ENCODE measurements around the gene PHETA1. TPM values are rescaled to one million over a fixed set of nuclear protein-coding genes. Genes with fewer than 3 reads are reported as not detected.
A peak's percentile ranks its signal among the peaks of the same experiment; 100 is the strongest.

Gene PHETA1
- total and polyA plus RNA-seq, 2 of the 13 experiments (the other 11 are each of a cell fraction or from before 2014, with no cell fraction given): 11.3 to 20.8 TPM

DNA sequence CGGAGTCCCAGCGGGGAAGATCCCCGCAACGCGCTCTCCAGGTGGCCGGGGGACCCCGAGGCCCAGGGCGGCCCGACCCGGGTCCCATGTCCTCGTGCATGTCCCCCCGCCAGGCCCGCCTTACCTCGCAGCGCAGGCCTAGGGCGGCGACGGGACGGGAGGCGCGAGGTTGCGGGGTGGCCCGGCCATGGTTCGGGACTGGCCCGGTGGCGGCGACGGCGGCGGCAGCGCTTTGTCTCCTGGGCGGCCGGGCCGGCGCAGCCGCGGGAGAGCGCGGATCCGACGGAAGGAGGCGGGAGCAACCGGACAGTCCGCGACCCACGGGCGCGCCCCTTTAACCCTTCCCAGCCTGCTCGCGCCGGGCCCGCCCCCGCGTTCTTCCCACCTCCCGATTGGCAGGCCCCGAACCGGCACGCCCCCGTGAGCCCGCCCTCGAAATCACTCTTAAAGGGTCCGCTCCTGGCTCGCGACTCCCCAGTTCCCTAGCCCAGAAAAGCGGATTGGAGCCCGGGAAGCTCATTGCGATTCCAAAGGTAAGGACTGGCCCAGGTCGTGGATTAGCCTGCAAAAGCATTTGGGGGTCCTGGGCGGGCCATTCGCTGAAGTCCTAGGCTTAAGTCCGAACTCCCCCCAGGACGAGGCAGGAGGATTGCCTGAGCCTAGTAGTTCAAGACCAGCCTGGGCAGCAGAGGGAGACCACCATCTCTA is at the start of gene PHETA1 (continued):
- TF ChIP-seq, protein P1, sequence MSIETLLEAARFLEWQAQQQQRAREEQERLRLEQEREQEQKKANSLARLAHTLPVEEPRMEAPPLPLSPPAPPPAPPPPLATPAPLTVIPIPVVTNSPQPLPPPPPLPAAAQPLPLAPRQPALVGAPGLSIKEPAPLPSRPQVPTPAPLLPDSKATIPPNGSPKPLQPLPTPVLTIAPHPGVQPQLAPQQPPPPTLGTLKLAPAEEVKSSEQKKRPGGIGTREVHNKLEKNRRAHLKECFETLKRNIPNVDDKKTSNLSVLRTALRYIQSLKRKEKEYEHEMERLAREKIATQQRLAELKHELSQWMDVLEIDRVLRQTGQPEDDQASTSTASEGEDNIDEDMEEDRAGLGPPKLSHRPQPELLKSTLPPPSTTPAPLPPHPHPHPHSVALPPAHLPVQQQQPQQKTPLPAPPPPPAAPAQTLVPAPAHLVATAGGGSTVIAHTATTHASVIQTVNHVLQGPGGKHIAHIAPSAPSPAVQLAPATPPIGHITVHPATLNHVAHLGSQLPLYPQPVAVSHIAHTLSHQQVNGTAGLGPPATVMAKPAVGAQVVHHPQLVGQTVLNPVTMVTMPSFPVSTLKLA (IDR thresholded peaks at IDR 0.05): 0 out of 2 replicates have a peak, but pooled peaks have one; percentile 7
- TF ChIP-seq ZNF143 (CRISPR knock-in tag; IDR thresholded peaks at IDR 0.05): no peak
- TF ChIP-seq, protein P2, sequence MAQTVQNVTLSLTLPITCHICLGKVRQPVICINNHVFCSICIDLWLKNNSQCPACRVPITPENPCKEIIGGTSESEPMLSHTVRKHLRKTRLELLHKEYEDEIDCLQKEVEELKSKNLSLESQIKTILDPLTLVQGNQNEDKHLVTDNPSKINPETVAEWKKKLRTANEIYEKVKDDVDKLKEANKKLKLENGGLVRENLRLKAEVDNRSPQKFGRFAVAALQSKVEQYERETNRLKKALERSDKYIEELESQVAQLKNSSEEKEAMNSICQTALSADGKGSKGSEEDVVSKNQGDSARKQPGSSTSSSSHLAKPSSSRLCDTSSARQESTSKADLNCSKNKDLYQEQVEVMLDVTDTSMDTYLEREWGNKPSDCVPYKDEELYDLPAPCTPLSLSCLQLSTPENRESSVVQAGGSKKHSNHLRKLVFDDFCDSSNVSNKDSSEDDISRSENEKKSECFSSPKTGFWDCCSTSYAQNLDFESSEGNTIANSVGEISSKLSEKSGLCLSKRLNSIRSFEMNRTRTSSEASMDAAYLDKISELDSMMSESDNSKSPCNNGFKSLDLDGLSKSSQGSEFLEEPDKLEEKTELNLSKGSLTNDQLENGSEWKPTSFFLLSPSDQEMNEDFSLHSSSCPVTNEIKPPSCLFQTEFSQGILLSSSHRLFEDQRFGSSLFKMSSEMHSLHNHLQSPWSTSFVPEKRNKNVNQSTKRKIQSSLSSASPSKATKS (CRISPR knock-in tag; IDR thresholded peaks at IDR 0.05): no peak
- TF ChIP-seq, protein P3, sequence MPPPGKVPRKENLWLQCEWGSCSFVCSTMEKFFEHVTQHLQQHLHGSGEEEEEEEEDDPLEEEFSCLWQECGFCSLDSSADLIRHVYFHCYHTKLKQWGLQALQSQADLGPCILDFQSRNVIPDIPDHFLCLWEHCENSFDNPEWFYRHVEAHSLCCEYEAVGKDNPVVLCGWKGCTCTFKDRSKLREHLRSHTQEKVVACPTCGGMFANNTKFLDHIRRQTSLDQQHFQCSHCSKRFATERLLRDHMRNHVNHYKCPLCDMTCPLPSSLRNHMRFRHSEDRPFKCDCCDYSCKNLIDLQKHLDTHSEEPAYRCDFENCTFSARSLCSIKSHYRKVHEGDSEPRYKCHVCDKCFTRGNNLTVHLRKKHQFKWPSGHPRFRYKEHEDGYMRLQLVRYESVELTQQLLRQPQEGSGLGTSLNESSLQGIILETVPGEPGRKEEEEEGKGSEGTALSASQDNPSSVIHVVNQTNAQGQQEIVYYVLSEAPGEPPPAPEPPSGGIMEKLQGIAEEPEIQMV (CRISPR knock-in tag; IDR thresholded peaks at IDR 0.05; ENCODE audit: low read depth): peak; percentile 27; the same call in 1 of the 2 replicates
- TF ChIP-seq, protein P4, sequence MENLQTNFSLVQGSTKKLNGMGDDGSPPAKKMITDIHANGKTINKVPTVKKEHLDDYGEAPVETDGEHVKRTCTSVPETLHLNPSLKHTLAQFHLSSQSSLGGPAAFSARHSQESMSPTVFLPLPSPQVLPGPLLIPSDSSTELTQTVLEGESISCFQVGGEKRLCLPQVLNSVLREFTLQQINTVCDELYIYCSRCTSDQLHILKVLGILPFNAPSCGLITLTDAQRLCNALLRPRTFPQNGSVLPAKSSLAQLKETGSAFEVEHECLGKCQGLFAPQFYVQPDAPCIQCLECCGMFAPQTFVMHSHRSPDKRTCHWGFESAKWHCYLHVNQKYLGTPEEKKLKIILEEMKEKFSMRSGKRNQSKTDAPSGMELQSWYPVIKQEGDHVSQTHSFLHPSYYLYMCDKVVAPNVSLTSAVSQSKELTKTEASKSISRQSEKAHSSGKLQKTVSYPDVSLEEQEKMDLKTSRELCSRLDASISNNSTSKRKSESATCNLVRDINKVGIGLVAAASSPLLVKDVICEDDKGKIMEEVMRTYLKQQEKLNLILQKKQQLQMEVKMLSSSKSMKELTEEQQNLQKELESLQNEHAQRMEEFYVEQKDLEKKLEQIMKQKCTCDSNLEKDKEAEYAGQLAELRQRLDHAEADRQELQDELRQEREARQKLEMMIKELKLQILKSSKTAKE (CRISPR knock-in tag; IDR thresholded peaks at IDR 0.05; ENCODE audit: borderline replicate concordance): no peak
- no peak for TF ChIP-seq CHD2 (IDR thresholded peaks at IDR 0.05; ENCODE audit: low read depth, low read length)
- TF ChIP-seq, protein P5, sequence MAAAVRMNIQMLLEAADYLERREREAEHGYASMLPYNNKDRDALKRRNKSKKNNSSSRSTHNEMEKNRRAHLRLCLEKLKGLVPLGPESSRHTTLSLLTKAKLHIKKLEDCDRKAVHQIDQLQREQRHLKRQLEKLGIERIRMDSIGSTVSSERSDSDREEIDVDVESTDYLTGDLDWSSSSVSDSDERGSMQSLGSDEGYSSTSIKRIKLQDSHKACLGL (CRISPR knock-in tag; IDR thresholded peaks at IDR 0.05): no peak
- TF ChIP-seq, protein P6, sequence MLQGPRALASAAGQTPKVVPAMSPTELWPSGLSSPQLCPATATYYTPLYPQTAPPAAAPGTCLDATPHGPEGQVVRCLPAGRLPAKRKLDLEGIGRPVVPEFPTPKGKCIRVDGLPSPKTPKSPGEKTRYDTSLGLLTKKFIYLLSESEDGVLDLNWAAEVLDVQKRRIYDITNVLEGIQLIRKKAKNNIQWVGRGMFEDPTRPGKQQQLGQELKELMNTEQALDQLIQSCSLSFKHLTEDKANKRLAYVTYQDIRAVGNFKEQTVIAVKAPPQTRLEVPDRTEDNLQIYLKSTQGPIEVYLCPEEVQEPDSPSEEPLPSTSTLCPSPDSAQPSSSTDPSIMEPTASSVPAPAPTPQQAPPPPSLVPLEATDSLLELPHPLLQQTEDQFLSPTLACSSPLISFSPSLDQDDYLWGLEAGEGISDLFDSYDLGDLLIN (CRISPR knock-in tag; IDR thresholded peaks at IDR 0.05; ENCODE audit: borderline replicate concordance): no peak; the same call in 1 of the 2 replicates
- TF ChIP-seq ZNF703 (CRISPR knock-in tag; IDR thresholded peaks at IDR 0.05; ENCODE audit: borderline replicate concordance): no peak
- no peak for TF ChIP-seq TBL1XR1 (IDR thresholded peaks at IDR 0.05; ENCODE audit: borderline replicate concordance, low read length, partially characterized antibody)
- no peak for TF ChIP-seq ATM (IDR thresholded peaks at IDR 0.05; ENCODE audit: borderline replicate concordance)
- TF ChIP-seq, protein P7, sequence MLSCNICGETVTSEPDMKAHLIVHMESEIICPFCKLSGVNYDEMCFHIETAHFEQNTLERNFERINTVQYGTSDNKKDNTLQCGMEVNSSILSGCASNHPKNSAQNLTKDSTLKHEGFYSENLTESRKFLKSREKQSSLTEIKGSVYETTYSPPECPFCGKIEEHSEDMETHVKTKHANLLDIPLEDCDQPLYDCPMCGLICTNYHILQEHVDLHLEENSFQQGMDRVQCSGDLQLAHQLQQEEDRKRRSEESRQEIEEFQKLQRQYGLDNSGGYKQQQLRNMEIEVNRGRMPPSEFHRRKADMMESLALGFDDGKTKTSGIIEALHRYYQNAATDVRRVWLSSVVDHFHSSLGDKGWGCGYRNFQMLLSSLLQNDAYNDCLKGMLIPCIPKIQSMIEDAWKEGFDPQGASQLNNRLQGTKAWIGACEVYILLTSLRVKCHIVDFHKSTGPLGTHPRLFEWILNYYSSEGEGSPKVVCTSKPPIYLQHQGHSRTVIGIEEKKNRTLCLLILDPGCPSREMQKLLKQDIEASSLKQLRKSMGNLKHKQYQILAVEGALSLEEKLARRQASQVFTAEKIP (CRISPR knock-in tag; IDR thresholded peaks at IDR 0.05; ENCODE audit: borderline replicate concordance): no peak
- TF ChIP-seq BHLHE40 (IDR thresholded peaks at IDR 0.05; ENCODE audit: low read length): no peak
- no peak for TF ChIP-seq ZNF138 (CRISPR knock-in tag; IDR thresholded peaks at IDR 0.05; ENCODE audit: low read depth)
- TF ChIP-seq NKX3-1 (CRISPR knock-in tag; IDR thresholded peaks at IDR 0.05): no peak
